Measurements from ENCODE around the gene CCDC15.

DNA sequence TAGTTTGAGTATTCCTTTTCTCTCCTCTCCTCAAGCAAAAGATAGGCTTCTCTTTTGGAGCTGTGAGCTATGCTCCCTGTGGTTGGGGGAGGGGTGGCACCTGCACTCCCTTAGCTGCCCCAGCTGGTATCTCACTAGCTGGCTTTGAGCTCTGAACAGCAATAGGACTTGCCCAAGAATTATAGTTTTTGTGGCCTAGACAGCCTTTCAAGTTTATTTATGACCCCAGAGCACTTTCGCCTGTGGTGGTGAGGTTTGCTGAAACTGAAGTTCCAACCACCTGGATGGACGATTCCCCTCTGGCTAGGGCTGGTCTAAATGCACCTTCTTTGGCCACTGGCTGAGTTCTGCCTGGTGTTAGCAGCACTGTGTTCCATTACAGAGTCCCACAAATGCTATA is 72.0 kb downstream of the CCDC15 start:
- TF ChIP-seq POLR2A (IDR thresholded peaks at IDR 0.05): no peak
- TF ChIP-seq POLR2AphosphoS5 (IDR thresholded peaks at IDR 0.05): no peak
- TF ChIP-seq, protein P1, sequence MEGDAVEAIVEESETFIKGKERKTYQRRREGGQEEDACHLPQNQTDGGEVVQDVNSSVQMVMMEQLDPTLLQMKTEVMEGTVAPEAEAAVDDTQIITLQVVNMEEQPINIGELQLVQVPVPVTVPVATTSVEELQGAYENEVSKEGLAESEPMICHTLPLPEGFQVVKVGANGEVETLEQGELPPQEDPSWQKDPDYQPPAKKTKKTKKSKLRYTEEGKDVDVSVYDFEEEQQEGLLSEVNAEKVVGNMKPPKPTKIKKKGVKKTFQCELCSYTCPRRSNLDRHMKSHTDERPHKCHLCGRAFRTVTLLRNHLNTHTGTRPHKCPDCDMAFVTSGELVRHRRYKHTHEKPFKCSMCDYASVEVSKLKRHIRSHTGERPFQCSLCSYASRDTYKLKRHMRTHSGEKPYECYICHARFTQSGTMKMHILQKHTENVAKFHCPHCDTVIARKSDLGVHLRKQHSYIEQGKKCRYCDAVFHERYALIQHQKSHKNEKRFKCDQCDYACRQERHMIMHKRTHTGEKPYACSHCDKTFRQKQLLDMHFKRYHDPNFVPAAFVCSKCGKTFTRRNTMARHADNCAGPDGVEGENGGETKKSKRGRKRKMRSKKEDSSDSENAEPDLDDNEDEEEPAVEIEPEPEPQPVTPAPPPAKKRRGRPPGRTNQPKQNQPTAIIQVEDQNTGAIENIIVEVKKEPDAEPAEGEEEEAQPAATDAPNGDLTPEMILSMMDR (IDR thresholded peaks at IDR 0.05): no peak
